HG03571 (cell line): Measurements from ENCODE around the gene ARF4.

Experiments
- ATAC-seq: cut with Tn5 transposase; IDR thresholded peaks from one replicate; pipeline ENCODE4 v1.9.1; 2021; ENCODE audit not compliant: unreplicated experiment

The ARF4 gene

DNA sequence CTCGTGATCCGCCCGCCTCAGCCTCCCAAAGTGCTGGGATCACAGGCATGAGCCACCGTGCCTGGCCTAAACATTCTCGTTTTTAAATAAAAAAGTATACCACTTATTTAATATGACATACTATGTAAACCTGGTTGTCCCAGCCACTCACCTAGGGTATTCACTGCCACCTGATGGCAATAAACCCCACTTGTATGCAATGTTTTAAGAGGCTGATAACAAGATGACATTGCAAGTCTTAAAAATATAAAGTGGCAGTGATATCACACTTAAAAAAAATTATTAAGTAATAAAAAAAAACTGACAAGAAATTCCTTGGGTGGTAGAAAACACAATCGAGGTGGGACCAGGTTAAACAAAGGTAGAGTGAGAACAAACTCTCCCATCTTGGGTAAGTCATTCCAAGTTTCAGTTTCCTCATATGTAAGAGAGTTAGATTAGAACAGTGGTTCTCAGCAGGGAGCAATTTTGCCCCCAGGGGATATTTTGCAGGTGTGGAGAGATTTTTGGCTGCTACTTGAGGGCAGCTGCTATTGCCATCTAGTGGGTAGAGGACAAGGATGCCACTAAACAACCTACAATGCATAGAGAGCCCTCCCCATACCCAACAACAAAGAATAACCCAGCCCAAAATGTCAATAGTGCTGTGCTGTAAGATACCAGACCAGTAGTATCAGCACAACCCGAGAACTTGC is 14.5 kb downstream of the ARF4 start:
- ATAC-seq: no peak

GRCh38 chr3:57577801-57578200 is 19.3 kb downstream of the ARF4 start:
- no peak for ATAC-seq

DNA sequence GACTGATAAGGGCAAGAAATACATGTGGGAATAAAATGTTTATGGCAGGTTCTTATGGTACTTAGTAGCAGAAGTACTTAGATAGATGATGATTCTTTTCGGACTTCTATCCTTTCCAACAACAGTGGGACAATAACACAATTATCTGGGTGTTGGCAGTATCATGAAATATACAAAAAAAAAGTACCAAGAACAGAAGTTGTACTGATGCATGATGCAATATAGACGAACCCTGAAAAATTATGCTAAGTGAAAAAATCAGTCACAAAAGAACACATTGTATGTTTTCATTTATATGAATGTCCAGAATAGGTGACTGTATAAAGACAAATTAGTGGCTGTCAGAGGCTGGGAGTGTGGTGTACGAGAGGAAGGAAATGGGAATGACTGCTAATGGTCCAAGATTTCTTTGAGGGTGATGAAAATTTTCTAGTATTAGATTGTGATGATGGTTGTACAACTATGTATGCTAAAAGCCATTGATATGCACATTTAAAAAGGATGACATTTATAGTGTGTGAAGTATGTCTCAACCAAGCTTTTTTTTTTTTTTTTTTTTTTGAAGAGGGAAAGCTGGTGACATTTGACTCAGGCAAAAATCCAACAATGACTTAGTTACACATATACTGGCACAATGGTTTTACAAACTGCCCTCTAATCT is 21.0 kb downstream of the ARF4 start:
- no peak for ATAC-seq

GRCh38 chr3:57572096-57572495 is 25.0 kb downstream of the ARF4 start:
- ATAC-seq: no peak

GRCh38 chr3:57570878-57571277 is 26.3 kb downstream of the ARF4 start:
- ATAC-seq: no peak

DNA sequence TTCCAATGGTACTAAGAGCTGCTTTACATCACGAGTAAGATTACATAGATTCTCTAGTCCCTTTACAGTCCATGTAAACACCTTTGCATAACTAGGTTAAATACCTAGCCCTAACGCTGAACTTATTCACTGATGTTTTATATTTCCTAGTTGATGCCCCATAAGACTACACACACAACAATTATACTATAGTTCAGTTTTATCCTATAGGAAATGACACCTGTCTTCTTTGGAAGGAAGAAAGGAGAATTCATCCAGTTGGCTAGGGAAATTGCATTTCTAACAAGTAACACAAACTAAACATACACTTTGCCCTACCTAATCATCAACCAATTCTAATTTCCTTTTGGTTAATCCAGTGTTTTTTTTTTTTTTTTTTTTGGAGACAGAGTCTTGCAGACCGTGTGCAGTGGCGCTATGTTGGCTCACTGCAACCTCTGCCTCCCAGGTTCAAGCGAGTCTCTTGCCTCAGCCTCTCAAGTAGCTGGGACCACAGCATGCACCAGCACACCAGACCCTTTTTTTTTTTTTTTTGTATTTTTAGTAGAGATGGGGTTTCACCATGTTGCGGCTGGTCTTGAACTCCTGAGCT is 27.2 kb downstream of the ARF4 start:
- ATAC-seq: no peak

DNA sequence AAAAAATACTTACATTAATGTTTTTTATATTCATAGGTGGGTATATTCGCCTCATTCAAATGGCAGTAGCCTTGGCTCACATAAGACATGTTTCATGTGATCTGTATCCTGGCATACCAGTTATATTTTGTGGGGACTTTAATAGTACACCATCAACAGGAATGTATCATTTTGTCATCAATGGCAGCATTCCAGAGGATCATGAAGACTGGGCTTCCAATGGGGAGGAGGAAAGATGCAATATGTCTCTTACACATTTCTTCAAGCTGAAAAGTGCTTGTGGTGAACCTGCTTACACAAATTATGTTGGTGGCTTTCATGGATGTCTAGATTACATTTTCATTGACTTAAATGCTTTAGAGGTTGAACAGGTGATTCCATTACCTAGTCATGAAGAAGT is 37.6 kb downstream of the ARF4 start:
- ATAC-seq: no peak

DNA sequence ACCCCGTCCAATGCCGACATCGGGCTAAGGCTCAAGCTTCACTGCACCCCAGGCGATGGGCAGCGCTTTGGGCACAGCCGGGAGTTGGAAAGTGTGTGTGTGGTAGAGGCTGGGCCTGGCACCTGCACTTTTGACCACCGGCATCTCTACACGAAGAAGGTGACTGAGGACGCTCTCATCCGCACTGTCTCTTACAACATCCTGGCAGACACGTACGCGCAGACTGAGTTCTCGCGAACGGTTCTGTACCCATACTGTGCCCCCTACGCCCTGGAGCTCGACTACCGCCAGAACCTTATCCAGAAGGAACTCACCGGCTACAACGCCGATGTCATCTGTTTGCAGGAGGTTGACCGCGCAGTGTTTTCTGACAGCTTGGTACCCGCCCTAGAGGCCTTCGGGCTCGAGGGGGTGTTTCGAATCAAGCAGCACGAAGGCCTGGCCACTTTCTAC is 40.0 kb downstream of the ARF4 start:
- no peak for ATAC-seq

DNA sequence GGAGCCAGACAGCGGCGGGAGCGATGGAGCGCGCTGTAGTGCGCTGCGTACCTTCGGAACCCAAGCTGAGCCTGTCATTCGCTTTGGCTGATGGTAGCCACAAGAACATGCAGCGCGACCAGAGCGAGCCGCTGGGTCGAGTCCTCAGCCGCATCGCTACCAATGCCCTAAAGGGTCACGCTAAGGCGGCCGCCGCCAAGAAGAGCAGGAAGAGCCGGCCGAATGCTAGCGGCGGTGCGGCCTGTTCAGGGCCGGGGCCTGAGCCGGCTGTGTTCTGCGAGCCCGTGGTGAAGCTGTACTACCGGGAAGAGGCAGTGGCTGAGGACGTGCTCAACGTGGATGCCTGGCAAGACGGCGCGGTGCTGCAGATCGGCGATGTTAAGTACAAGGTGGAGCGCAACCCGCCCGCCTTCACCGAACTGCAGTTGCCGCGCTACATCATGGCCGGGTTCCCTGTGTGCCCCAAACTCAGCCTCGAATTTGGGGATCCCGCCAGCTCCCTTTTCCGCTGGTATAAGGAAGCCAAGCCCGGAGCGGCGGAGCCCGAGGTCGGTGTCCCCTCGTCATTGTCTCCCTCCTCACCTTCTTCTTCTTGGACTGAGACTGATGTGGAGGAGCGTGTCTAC is 40.6 kb downstream of the ARF4 start:
- peak; percentile 29 for ATAC-seq

GRCh38 chr3:57555738-57556458 is 41.2 kb downstream of the ARF4 start, which contains the start of gene PDE12:
Gene PDE12 (plus strand): TSS chr3:57556274. CDS start chr3:57556380, 106 bp downstream.
- peak; percentile 89 for ATAC-seq

GRCh38 chr3:57555306-57555705 is 41.8 kb downstream of the ARF4 start:
- ATAC-seq: no peak

- no peak for ATAC-seq
These were observed 50.5 kb downstream of the ARF4 start for GRCh38 chr3:57546616-57547015.

- no peak for ATAC-seq
These were observed 51.4 kb downstream of the ARF4 start for GRCh38 chr3:57545636-57546268.

GRCh38 chr3:57544181-57545125 is 52.7 kb downstream of the ARF4 start, which contains the start of gene DNAH12:
Gene DNAH12 (minus strand): TSS chr3:57544344. CDS start chr3:57542870, 1,474 bp downstream.
- ATAC-seq: no peak

DNA sequence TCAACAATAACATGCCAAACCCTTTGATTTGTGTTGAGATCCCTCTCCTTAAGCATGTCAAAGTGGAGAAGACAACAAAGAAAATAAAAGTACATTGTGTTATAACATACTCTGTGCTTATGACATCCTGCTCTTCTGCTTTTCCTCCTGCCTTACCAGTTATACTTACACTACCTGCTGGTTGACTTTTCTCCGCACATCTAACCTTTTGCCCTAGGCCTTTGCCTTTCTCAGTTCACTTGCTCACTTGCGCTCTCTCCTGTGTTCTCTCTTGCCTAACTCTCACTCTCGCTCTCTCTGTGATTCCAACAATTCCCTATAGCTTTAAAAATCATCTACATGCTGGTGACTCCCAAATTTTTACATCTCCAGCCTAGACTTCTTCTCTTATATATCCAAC is 58.7 kb downstream of the ARF4 start:
- no peak for ATAC-seq

DNA sequence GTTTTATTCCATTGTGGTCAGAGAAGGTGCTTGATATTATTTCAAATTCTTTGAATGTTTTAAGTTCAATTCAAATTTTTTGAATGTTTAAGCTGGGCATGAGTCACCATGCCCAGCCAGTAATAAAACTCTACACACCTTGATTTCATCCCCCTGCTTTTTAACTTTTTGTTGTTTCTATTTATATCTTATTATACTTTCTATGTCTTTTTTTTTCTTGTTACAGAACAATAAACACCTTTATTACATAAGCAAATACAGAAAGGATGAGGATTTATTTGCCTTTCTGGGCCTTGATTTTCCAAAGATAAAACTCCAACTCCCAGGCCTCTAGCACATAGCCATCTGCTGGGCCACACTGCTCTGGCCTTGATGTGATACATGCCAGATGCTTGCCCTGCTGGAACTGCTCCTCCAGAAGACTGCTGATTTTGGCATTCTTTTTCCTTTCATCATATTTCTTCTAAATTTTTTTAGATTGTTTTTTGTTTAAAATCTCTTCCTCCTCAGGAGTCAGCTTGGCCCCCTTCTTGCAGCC is 67.0 kb downstream of the ARF4 start:
- ATAC-seq: no peak
